ENCODE data around the gene ARSD.
"Not testable (repeated sequence)": the region's sequence is repeated elsewhere in the genome, so short reads cannot be mapped to it uniquely, and the experiment has no call there.

The ARSD gene

GRCh38 chrX:2890536-2891460, 38.3 kb downstream of the ARSD start:
- not testable (repeated sequence) for DNase-seq

- not testable (repeated sequence) for DNase-seq
Measured at GRCh38 chrX:2889706-2890490, 39.2 kb downstream of the ARSD start.

GRCh38 chrX:2889045-2889605, 40.0 kb downstream of the ARSD start:
- DNase-seq = no peak

- no peak for DNase-seq
Measured at GRCh38 chrX:2888309-2888708, 40.8 kb downstream of the ARSD start.

GRCh38 chrX:2883770-2884169, 45.4 kb downstream of the ARSD start:
- no peak for DNase-seq

GRCh38 chrX:2879670-2880069, 49.5 kb downstream of the ARSD start:
- DNase-seq = no peak

GRCh38 chrX:2878563-2878962, 50.6 kb downstream of the ARSD start:
- no peak for DNase-seq

GRCh38 chrX:2875798-2876399, 53.2 kb downstream of the ARSD start:
- DNase-seq = no peak

GRCh38 chrX:2875136-2875481, 54.0 kb downstream of the ARSD start:
- no peak for DNase-seq

- DNase-seq = no peak
Measured at GRCh38 chrX:2874222-2875135, 54.7 kb downstream of the ARSD start.

GRCh38 chrX:2872671-2873277, 56.4 kb downstream of the ARSD start:
- DNase-seq = no peak

GRCh38 chrX:2871831-2872230, 57.3 kb downstream of the ARSD start:
- DNase-seq = no peak

GRCh38 chrX:2870650-2871049, 58.5 kb downstream of the ARSD start:
- no peak for DNase-seq

GRCh38 chrX:2867206-2867605, 61.9 kb downstream of the ARSD start:
- no peak for DNase-seq

- no peak for DNase-seq
Measured at GRCh38 chrX:2863646-2864045, 65.5 kb downstream of the ARSD start.

GRCh38 chrX:2862404-2862803, 66.7 kb downstream of the ARSD start:
- no peak for DNase-seq

GRCh38 chrX:2859197-2859797, 69.8 kb downstream of the ARSD start:
- DNase-seq = no peak

GRCh38 chrX:2857566-2857965, 71.6 kb downstream of the ARSD start:
- no peak for DNase-seq

- no peak for DNase-seq
Measured at GRCh38 chrX:2855761-2856160, 73.4 kb downstream of the ARSD start.

GRCh38 chrX:2854918-2855317, 74.2 kb downstream of the ARSD start:
- DNase-seq = no peak
